ENCODE results near the gene SIGLEC5.
"Not testable (repeated sequence)": the region's sequence is repeated elsewhere in the genome, so short reads cannot be mapped to it uniquely, and the experiment has no call there.

Gene SIGLEC5, protein sequence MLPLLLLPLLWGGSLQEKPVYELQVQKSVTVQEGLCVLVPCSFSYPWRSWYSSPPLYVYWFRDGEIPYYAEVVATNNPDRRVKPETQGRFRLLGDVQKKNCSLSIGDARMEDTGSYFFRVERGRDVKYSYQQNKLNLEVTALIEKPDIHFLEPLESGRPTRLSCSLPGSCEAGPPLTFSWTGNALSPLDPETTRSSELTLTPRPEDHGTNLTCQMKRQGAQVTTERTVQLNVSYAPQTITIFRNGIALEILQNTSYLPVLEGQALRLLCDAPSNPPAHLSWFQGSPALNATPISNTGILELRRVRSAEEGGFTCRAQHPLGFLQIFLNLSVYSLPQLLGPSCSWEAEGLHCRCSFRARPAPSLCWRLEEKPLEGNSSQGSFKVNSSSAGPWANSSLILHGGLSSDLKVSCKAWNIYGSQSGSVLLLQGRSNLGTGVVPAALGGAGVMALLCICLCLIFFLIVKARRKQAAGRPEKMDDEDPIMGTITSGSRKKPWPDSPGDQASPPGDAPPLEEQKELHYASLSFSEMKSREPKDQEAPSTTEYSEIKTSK

DNA sequence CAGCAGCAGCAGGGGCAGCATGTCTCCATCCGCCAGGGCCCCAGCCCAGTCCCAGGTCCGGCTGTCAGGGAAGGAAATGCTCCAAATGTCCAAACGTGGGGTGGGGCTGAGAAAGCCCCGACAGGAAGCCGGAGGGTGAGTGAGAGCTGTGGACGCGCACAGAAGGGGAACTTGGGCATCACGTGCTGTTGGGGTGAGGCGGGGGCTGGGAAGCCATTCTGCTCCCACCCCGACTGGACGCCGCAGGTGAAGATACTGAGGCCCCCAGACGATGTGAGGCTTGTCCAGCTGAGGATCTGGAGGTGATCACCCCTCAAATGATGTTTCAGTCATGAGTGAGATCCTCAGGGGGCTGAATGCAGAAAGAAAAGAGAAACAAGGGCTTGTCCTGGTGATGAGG lies at the start of gene SIGLEC5:
Gene SIGLEC5 (minus strand): TSS at position 87 of the 400 bp plus-strand sequence. CDS start 66 bp downstream, at position 21.
- DNase-seq: not testable (repeated sequence)

DNA sequence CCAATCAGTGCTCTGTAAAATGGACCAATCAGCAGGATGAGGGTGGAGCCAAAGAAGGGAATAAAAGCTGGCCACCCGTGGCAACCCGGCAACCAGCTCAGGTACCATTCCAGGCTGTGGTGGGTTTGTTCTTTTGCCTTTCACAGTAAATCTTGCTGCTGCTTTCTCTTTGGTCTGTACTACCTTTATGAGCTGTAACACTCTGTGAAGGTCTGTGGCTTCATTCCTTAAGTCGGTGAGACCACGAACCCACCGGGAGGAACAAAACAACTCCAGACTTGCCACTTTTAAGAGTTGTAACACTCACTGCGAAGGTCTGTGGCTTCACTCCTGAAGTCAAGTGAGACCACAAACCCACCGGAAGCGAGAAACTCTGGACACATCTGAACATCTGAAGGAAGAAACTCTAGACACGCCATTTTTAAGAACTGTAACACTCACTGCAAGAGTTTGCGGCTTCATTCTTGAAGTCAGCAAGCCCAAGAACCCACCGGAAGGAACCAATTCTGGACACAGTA lies 46.4 kb upstream of the SIGLEC5 start:
- no peak for DNase-seq

DNA sequence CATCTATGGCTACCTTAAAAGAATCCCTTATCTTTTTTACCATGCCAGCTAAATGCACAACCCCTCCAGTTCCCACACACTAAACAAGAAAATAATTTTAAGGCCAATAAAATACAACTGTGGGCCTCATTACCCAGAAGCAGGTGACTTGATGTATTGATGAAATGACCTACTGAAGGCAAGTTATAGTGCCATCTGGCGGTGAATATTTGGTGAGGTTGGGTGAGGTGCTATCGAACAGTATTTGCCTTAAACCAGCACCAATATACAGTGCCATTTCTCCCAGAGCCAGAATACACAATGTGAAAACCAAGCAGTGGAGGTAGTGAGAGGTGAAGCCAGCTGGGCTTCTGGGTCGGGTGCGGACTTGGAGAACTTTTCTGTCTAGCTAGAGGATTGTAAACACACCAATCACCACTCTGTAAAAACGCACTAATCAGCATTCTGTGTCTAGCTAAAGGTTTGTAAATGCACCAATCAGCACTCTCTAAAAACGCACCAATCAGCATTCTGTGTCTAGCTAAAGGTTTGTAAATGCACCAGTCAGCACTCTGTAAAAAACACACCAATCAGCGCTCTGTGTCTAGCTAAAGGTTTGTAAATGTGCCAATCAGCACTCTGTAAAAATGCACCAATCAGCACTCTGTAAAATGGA lies 45.8 kb upstream of the SIGLEC5 start:
- DNase-seq: not testable (repeated sequence)

DNA sequence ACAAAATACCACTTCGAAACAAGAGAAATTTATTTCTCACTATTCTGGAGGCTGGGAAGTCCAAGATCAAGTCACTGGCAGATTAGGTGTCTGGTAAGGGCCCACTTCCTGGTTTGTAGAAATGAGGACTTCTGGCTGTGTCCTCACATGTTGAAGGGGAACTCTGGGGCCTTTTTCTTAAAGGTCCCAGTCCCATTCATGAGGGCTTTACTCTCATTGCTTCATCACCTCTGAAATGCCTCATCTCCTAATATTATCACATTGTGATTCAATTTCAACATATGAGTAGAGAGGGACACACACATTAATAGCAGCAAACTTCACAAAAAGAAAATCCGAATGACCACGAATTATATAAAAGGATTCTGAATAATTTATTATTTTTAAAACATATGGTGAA lies 38.0 kb upstream of the SIGLEC5 start:
- no peak for DNase-seq

DNA sequence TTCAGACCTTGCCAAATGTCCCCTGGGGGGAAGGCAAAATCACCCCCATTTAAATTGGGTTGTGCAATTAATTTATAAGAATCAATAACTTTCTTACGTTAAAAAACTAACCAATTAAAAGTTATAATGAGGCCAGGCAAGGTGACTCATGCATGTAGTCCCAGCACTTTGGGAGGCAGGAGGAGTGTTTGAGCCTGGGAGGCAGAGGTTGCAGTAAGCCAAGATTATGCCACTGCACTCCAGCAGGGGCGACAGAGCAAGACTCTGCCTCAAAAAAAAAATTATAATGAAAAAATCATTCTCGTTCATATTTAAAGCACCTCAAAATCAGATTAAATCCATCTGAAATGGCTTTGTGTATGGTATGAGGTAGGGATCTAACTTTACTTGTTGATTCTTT lies 34.8 kb upstream of the SIGLEC5 start:
- no peak for DNase-seq

DNA sequence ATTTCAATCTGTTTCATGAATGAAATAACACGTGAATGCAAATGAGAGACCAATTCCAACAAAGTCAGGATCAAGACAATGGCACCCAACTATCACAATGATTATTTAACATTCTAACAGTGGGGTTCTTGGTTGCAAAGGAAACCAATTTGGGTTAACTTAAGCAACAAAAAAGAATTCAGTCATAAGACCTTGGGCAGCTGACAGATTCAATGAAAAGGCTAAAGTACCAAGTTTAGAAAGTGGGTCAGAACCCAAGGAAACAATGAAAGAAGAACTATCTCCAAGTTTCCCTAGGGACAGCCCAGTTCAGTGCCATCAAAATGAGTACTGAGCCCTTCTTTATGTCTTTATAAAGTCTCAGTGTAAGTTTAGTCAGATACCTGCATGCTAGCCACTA lies 33.9 kb upstream of the SIGLEC5 start:
- no peak for DNase-seq

DNA sequence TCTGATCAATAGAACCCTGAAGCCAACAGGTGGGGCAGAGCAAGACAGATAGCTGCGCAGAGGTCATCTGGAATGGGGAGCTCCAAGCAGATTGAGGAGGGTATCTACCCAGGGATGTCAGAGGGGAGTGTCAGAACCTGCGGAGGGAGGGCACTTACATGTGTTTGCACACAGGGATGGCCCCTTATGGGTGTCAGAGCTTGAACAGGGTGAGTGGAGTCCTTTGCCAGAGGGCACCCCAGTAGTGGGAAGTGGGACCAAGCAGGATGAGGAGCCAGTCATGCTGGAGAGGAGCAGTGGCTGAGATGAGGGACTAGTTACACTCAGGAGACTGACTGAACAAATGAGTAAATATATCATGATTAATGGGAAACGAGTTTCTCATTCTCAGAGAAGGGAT lies 33.4 kb upstream of the SIGLEC5 start:
- no peak for DNase-seq

DNA sequence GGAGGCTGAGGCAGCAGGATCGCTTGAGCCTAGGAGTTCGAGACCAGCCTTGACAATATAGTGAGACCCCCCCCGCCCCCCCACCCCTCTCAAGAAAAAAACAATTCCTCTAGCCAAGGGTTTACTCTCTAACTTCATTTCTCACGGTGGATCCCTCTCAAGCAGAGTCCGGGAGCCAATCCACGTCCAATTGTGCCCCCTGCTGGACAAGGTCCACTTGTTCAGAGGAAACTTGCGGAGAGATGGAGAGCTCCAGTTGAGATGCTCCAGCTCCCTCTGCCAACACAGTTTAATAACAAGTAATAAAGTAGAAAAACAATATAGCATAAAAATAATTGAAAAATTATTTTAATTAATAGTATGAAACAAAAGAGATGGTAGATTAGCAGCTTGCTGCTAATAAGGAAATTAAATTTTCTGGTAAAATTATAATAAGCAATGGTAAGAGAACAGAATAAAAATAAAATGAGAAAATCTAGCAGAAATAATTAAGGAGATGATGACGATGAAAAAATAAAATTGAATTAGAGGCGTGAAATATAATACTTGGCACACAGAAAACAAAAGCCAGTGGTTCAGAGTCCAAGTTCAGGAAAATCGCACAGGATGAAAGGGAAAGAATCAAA lies 30.9 kb upstream of the SIGLEC5 start:
- DNase-seq: peak; percentile 39 to 56

DNA sequence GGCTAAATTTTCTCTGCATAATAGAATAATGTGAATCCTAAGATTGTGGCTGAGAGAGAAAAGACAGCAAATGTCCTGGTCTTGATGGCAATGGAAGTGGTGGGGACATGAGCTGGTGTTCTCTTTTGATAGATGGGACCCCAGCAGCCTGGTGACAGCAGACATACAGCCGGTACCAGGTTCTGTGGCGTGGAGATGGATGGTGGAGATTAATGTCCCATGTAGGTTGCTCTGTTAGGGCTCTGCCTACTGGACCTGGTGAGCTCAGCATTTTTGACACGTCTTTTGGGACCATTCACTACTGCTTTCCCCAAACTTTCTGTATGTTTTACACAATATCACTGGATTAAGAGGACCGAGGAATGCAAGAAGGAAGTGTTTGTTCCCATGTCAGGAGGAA lies 24.6 kb upstream of the SIGLEC5 start:
- DNase-seq: no peak

DNA sequence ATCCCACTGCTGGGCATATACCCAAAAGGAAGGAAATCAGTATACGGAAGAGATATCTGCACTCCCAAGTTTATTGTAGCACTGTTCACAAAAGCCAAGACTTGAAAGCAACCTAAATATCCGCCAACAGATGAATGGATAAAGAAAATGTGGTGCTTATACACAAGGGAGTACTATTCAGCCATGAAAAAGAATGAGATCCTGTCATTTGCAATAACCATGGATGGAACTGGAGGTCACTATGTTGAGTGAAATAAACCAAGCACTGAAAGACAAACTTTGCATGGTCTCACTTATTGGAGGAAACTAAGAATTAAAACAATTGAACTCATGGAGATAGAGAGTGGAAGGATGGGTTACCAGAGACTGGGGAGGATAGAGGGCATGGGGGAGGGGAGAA lies 23.0 kb upstream of the SIGLEC5 start:
- DNase-seq: no peak

DNA sequence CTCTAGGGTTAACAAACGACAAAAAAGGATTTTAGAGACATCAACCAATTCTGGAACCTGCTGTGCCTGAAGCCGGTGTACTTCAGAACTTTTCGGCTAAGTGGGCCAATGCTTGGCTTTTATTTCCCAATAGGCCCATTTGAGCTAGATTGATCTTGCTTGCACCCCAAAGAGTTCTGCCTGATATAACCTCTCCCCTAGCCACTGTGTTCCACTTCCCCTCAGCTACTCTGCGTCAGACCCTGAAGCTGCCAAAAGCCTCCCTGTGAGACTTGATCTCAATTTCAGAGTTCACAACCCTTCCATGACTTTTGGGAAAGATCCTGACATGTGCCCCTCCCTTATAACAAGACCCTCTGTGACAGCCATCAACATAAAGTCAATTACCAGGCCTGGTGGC lies 22.1 kb upstream of the SIGLEC5 start:
- no peak for DNase-seq

DNA sequence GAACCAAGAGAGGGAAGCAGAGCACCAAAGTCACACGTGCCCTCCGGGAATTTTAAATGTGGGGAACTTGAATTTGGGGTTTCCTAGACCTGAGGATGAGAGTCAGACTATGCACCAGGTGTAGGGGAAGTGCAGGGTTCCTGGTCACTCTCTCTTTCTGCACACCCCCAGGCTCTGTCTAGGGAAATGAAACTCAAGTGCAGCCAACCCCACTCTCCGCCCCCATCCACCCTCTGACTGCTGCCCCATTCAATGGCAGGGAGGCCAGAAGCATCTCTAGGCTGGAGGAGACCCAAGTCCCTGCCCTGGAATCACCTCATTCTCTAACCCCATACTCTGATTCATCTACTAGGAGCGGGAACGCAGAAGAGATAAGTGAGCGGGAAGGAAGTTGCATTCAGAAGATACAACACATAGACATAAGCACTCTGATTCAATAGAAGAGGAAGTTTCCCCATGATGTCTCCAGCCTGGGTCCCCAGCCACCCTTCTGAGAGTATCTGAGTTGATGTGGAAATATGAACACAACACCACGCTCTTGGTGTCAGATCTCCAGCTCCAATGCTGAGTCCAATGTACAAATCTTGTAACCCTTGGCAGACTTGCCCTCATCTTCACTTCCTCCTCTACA lies 21.1 kb upstream of the SIGLEC5 start:
- DNase-seq: no peak

DNA sequence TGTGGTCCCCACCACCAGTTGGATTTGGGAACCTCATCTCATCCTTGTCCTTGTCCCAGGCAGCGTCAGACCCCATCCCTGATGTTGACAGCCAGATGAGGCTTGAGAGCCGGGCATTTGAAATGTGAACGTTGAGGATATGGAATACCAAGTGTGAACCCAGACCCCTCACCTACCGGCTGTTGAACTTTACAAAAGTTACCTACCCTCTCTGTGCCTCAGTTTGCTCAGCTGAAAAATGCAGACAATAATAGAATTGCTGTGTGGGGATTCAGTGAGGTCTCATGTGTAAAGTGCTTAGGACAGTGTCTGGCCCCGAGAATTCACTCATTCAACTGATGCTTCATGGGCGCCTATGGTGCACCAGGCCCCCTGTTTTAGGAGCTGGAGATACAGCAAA lies 17.1 kb upstream of the SIGLEC5 start:
- DNase-seq: no peak

DNA sequence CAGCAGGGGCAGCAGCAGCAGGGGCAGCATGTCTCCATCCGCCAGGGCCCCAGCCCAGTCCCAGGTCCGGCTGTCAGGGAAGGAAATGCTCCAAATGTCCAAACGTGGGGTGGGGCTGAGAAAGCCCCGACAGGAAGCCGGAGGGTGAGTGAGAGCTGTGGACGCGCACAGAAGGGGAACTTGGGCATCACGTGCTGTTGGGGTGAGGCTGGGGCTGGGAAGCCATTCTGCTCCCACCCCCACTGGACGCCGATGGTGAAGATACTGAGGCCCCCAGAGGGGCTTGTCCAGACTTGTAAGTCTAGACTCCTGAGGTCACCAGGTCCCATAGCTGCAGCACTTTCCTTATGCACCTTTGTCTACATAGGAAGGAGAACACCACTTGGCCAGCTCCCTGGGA lies 16.5 kb upstream of the SIGLEC5 start, which contains the start of gene SIGLEC14:
Gene SIGLEC14 (minus strand): TSS at position 96 of the 400 bp plus-strand sequence. CDS start 66 bp downstream, at position 30.
- DNase-seq: not testable (repeated sequence)

DNA sequence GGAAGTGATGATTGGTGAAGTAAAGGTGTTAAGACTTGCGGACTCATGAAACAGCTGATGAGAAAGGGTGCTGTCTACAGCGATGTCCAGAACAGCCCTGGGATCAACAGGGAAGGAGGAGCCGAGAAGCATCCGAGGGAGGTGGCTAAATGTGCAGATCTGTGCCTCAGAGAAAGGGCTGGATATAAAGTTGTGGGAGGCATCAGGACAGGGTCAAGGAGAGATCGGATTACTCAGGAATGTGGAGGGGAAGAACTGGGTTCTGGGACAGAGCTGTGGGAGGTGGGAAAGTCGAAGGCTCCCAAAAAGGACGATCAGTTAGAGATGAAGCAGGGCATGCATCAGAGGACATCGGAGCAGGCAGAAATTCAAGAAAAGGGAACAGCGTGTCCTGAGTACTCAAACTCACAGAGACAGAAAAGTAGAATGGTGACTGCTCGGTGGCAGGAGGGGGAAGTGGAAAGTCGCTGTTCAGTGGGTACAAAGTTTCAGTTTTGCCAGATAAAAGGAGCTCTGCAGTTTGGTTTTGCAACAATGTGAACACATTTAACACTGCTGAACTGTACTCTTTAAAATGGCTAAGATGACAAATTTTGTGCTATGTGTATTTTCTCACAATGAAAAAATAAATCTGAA lies 14.6 kb upstream of the SIGLEC5 start:
- no peak for DNase-seq

DNA sequence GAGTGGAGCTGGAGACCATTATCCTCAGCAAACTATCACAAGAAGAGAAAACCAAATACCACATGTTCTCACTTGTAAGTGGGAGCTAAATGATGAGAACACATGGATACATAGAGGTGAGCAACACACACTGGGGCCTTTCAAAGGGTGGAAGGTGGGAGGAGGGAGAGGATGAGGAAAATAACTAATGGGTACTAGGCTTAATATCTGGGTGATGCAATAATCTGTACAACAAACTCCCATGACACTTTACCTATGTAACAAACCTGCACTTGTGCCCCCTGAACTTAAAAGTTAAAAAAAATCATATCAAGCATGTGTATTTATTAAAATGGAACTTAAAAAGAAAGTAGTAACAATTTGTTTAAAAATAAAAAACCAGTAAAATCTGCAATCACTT lies 11.4 kb upstream of the SIGLEC5 start:
- DNase-seq: no peak

DNA sequence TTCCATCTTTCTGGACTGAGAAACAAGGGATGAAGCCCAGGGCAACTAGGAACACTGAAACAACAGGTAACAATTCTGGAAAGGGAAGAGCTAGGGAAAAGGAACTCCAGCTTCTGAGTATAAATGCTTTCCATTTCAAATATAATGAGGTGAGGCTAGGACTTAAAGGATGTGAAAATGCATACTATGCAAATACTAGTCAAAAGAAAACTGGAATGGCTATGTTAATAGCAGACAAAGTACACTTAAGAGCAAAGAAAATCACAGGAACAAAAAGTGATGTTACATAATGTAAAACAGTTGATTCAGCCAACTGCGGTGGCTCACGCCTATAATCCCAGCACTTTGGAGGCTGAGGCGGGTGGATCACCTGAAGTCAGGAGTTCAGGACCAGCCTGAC lies 10.2 kb upstream of the SIGLEC5 start:
- DNase-seq: no peak

DNA sequence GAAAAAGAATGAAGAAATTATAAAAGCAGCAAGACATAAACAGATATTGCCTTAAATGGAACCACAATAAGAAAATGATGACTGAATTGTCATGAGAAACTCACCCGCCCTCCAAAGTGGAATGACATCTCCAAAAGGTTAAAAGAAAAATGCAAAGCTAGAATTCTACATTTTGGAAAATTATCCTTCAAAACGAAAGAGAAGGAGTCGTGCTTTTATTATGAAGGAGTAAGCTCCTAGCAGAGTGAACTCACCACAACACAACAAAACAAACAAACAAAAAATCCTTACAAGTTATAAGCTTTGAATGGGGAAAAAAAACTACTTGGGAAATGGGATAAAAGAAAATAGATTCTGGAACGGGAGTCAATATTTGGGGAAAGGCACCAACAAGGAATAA lies 9.7 kb upstream of the SIGLEC5 start:
- no peak for DNase-seq

DNA sequence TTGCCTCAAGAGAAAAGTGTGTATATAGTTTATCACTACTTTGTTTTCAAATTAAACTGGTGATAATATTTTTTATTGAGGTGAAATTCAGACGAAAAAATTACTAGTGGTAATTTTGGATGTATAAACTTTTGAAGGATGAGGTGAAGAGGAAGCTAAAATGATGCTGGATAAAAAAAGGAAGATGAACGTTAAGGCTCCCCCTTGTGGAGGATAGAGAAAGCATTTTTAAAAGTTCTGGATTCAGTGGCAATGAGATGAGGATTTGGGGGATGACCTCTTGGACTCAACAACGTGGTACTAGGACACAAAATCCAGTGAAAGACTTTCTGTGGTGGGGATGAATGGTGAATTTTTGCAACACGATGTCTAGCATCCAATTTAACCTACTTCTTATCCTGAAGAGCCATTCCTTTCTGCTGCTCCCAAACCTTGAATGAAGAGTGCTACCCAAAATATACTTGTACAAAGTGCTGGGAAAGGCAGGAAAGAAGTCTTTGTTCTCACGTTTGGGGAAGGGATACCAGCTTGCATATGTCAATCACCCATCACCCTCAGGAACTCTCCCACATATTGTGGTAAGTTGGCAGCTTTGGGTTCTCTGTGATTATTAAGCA lies 7.3 kb upstream of the SIGLEC5 start:
- no peak for DNase-seq

DNA sequence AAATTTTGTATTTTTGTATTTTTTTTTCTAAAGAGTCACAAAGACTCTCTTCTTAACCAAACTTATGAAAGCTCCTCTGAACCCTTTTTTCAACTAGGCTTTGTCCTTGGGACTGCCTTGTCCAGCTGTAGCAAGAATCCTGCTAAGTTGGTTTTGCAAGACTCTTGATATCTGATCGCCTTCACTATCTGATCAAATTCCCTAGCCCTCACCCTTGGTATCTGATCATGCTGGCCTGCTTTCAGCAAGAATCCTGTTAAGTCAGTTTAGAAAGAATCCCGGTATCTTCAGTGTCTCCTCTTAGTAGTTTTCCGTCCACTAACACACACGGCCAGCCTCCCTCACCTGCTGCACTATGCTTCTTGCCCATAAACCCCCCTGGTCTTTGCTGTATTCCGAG lies 1.9 kb upstream of the SIGLEC5 start:
- DNase-seq: no peak

DNA sequence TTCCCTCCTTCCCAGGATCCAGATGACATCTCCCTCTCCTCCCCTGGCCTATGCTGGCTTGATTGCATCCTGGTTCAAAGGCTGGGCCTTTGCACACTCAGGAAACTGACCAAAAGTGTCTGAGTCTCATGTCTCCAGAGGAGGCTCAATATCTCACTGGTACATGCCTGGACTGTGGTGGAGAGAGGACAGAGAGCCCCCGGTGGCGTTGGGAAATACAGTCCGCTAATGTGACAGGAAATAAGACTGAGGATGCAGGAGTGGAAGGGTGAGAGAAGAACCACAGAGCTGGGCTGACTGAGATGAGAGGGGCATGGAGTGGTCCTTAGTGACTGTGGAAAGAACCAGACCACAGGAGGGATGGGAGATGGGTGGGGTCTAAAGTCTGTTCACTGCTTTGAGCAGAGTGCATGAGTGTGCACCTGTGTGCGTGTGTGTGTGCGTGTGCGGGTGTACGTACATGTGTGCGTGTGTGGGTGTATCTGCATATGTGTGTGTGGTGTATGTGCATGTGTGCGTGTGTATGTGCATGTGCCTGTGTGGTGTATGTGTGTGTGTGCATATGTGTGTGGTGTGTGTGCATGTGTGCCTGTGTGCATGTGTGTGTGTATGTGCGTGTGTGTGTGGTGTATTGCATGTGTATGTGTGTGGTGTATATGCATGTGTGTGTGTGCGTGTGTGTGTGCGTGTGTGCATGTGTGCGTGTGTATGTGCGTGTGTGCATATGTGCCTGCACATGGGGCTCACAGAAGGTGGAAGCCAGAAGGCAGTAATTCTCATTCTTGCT lies 1.9 kb downstream of the SIGLEC5 start:
- no peak for DNase-seq
